Measurements from ENCODE around the gene SH3PXD2A. TPM values are rescaled to one million over a fixed set of nuclear protein-coding genes. Genes with fewer than 3 reads are reported as not detected.

Gene SH3PXD2A
- total RNA-seq, 4 donors from 2014 or later: 9.4 to 20.6 (median 11.2) TPM

- TF ChIP-seq POLR2A (IDR thresholded peaks at IDR 0.05) (no peak), CTCF (IDR thresholded peaks at IDR 0.05) (no peak)
- Histone ChIP-seq H3K9me3 (no peaks in the 10 kb centered on the region), H3K27ac (no peak overlapping the region), H3K4me1 (peaks cover 4 to 14% of the 10 kb centered on the region in 2 donors), H3K4me3 (replicated peaks in 1 of 3) (no peak overlapping the region), H3K27me3 (no peaks in the 10 kb centered on the region), H3K36me3 (peaks cover 7 to 16% of the 10 kb centered on the region in 2 donors)
- intact Hi-C loops (cut with DNase I): no loop called here
- 89 to 91% methylated on average over 9 of the region's 9 CpGs for WGBS, 2 donors
- DNase-seq: no peak
Measured at GRCh38 chr10:103879409-103879808, 24.0 kb upstream of the SH3PXD2A start.

GRCh38 chr10:103877861-103878260 lies 22.5 kb upstream of the SH3PXD2A start:
- no peak overlapping the region for H3K4me3 ChIP-seq (replicated peaks in 1 of 3)
- intact Hi-C loops (cut with DNase I): no loop called here
- 46 to 55% methylated on average over 1 of the region's 1 CpG for WGBS, 2 donors
- H3K36me3 ChIP-seq: peaks cover 7 to 16% of the 10 kb centered on the region in 2 donors
- DNase-seq: peak; percentile 58 to 71
- H3K9me3 ChIP-seq: no peaks in the 10 kb centered on the region
- H3K27ac ChIP-seq: peak overlapping the region; percentile 49 to 78 (median 67)
- no peaks in the 10 kb centered on the region for H3K27me3 ChIP-seq
- peaks cover 4 to 14% of the 10 kb centered on the region in 2 donors for H3K4me1 ChIP-seq
- TF ChIP-seq CTCF (IDR thresholded peaks at IDR 0.05) (no peak), POLR2A (IDR thresholded peaks at IDR 0.05) (no peak)

GRCh38 chr10:103876155-103876554 lies 20.8 kb upstream of the SH3PXD2A start:
- Histone ChIP-seq H3K9me3 (no peaks in the 10 kb centered on the region), H3K27ac (no peak overlapping the region), H3K4me1 (peaks cover 4 to 14% of the 10 kb centered on the region in 2 donors), H3K27me3 (no peaks in the 10 kb centered on the region), H3K4me3 (replicated peaks in 1 of 3) (no peak overlapping the region), H3K36me3 (peaks cover 0 to 9% of the 10 kb centered on the region in 2 donors)
- TF ChIP-seq CTCF (IDR thresholded peaks at IDR 0.05) (no peak), POLR2A (IDR thresholded peaks at IDR 0.05) (no peak)
- WGBS, 2 donors: 95 to 97% methylated on average over 5 of the region's 5 CpGs
- no peak for DNase-seq
- intact Hi-C loops (cut with DNase I): no loop called here

- TF ChIP-seq POLR2A (IDR thresholded peaks at IDR 0.05) (no peak), CTCF (IDR thresholded peaks at IDR 0.05) (no peak)
- H3K9me3 ChIP-seq: no peaks in the 10 kb centered on the region
- intact Hi-C loops (cut with DNase I): no loop called here
- peaks cover 4 to 14% of the 10 kb centered on the region in 2 donors for H3K4me1 ChIP-seq
- H3K27me3 ChIP-seq: no peaks in the 10 kb centered on the region
- H3K4me3 ChIP-seq (replicated peaks in 1 of 3): no peak overlapping the region
- WGBS, 2 donors: 87 to 92% methylated on average over 6 of the region's 6 CpGs
- H3K27ac ChIP-seq: no peak overlapping the region
- DNase-seq: no peak
- H3K36me3 ChIP-seq: peaks cover 0 to 5% of the 10 kb centered on the region in 2 donors
Measured at GRCh38 chr10:103874730-103875129, 19.4 kb upstream of the SH3PXD2A start.

- Histone ChIP-seq H3K27ac (no peak overlapping the region), H3K4me1 (peaks cover under 1 to 3% of the 10 kb centered on the region in 2 donors), H3K36me3 (no peaks in the 10 kb centered on the region), H3K9me3 (no peaks in the 10 kb centered on the region), H3K27me3 (no peaks in the 10 kb centered on the region), H3K4me3 (replicated peaks in 1 of 3) (no peak overlapping the region)
- 86 to 90% methylated on average over 15 to 16 of the region's 16 CpGs for WGBS, 2 donors
- DNase-seq: no peak
- intact Hi-C loops (cut with DNase I): no loop called here
- TF ChIP-seq CTCF (IDR thresholded peaks at IDR 0.05) (no peak), POLR2A (IDR thresholded peaks at IDR 0.05) (no peak)
Measured at GRCh38 chr10:103872137-103872931, 17.0 kb upstream of the SH3PXD2A start.
